Central memory CD4-positive, alpha-beta T cell (primary cell): Measurements from ENCODE around the gene SOX5.
"Not testable (repeated sequence)": the region's sequence is repeated elsewhere in the genome, so short reads cannot be mapped to it uniquely, and the experiment has no call there.

Experiments used
- DNase-seq: peaks from one replicate; pipeline ENCODE4 v3.0.0; 2022

Gene SOX5

GRCh38 chr12:23906329-23906728 lies 43.1 kb downstream of the SOX5 start:
- no peak for DNase-seq

GRCh38 chr12:23899434-23899833 lies 50.0 kb downstream of the SOX5 start:
- DNase-seq, result no peak

- no peak for DNase-seq
These were observed 51.3 kb downstream of the SOX5 start for GRCh38 chr12:23898121-23898520.

GRCh38 chr12:23895792-23896218 lies 53.7 kb downstream of the SOX5 start:
- no peak for DNase-seq

- no peak for DNase-seq
These were observed 55.9 kb downstream of the SOX5 start for GRCh38 chr12:23893611-23894010.

GRCh38 chr12:23891115-23891514 lies 58.4 kb downstream of the SOX5 start:
- DNase-seq, result no peak

- no peak for DNase-seq
These were observed 60.4 kb downstream of the SOX5 start for GRCh38 chr12:23889069-23889440.

- DNase-seq, result no peak
These were observed 60.9 kb downstream of the SOX5 start for GRCh38 chr12:23888396-23889068.

GRCh38 chr12:23887055-23887835 lies 62.2 kb downstream of the SOX5 start:
- no peak for DNase-seq

- DNase-seq, result no peak
These were observed 64.1 kb downstream of the SOX5 start for GRCh38 chr12:23885394-23885793.

GRCh38 chr12:23884909-23885308 lies 64.6 kb downstream of the SOX5 start:
- DNase-seq, result no peak

GRCh38 chr12:23880988-23881387 lies 68.5 kb downstream of the SOX5 start:
- DNase-seq, result no peak

GRCh38 chr12:23876618-23877017 lies 72.9 kb downstream of the SOX5 start:
- not testable (repeated sequence) for DNase-seq

- DNase-seq, result no peak
These were observed 81.7 kb downstream of the SOX5 start for GRCh38 chr12:23867794-23868193.

GRCh38 chr12:23862701-23863100 lies 86.8 kb downstream of the SOX5 start:
- DNase-seq, result no peak

- DNase-seq, result no peak
These were observed 89.5 kb downstream of the SOX5 start for GRCh38 chr12:23860019-23860418.

- no peak for DNase-seq
These were observed 92.3 kb downstream of the SOX5 start for GRCh38 chr12:23857178-23857577.

GRCh38 chr12:23855813-23856212 lies 93.7 kb downstream of the SOX5 start:
- DNase-seq, result no peak

- DNase-seq, result no peak
These were observed 94.9 kb downstream of the SOX5 start for GRCh38 chr12:23854598-23854997.

- DNase-seq, result no peak
These were observed 95.8 kb downstream of the SOX5 start for GRCh38 chr12:23853640-23854039.

GRCh38 chr12:23851602-23852001 lies 97.9 kb downstream of the SOX5 start:
- DNase-seq, result no peak

- no peak for DNase-seq
These were observed 101.6 kb downstream of the SOX5 start for GRCh38 chr12:23847857-23848256.

GRCh38 chr12:23843958-23844357 lies 105.5 kb downstream of the SOX5 start:
- no peak for DNase-seq

- DNase-seq, result no peak
These were observed 115.4 kb downstream of the SOX5 start for GRCh38 chr12:23834076-23834475.

GRCh38 chr12:23831739-23832138 lies 117.7 kb downstream of the SOX5 start:
- no peak for DNase-seq
